ENCODE data around the gene KLHL21. TPM values are rescaled to one million over a fixed set of nuclear protein-coding genes. Genes with fewer than 3 reads are reported as not detected.

The KLHL21 gene
- 57.4 TPM in 2 replicates for total RNA-seq

GRCh38 chr1:6602669-6603237 lies at the start of gene KLHL21:
Gene KLHL21, minus strand, starts transcription at chr1:6602869. Its CDS starts 52 bp downstream, at chr1:6602817.

GRCh38 chr1:6624710-6625583 lies 22.3 kb upstream of the KLHL21 start, which contains the start of gene THAP3:
Gene THAP3, plus strand, starts transcription at chr1:6624868. Its CDS starts 351 bp downstream, at chr1:6625219.

GRCh38 chr1:6613361-6614018 lies 10.8 kb upstream of the KLHL21 start, which contains the start of gene PHF13:
Gene PHF13, plus strand, starts transcription at chr1:6613731. Its CDS starts 336 bp downstream, at chr1:6614067.

GRCh38 chr1:6579374-6580118 lies 23.1 kb downstream of the KLHL21 start, which contains the start of gene ZBTB48:
Gene ZBTB48, plus strand, starts transcription at chr1:6579994. Its CDS starts 616 bp downstream, at chr1:6580610.

GRCh38 chr1:6554907-6555778 lies 47.5 kb downstream of the KLHL21 start, which contains the start of gene TAS1R1:
Gene TAS1R1, plus strand, starts transcription at chr1:6555307. Its CDS starts 67 bp downstream, at chr1:6555374.

GRCh38 chr1:6554031-6554906 lies 48.4 kb downstream of the KLHL21 start, which contains the start of gene NOL9:
Gene NOL9, minus strand, starts transcription at chr1:6554513. Its CDS starts 11 bp downstream, at chr1:6554502.

Other genes starting within 250 kb of the KLHL21 start
- gene ACOT7, start 209.1 kb downstream of the KLHL21 start, total RNA-seq = 7.2 and 8.6 TPM in 2 replicates
- 0.19 TPM in 1 of 2 replicates, not detected in the other for gene HES2, start 182.9 kb downstream of the KLHL21 start, total RNA-seq
- 0.12 TPM in 1 of 2 replicates, not detected in the other for gene ESPN, start 178.1 kb downstream of the KLHL21 start, total RNA-seq
- gene TNFRSF25, start 136.7 kb downstream of the KLHL21 start, total RNA-seq = 2.6 and 3.9 TPM in 2 replicates
- 3.4 and 4.2 TPM in 2 replicates for gene PLEKHG5, start 111.2 kb downstream of the KLHL21 start, total RNA-seq
- gene NOL9, start 48.4 kb downstream of the KLHL21 start, total RNA-seq = 13.6 and 14.3 TPM in 2 replicates
- gene TAS1R1, start 47.6 kb downstream of the KLHL21 start, total RNA-seq = not detected in 2 replicates
- gene ZBTB48, start 22.9 kb downstream of the KLHL21 start, total RNA-seq = 8.8 and 9.5 TPM in 2 replicates
- 13.7 and 15.2 TPM in 2 replicates for gene PHF13, start 10.9 kb upstream of the KLHL21 start, total RNA-seq
- 19.3 and 24.9 TPM in 2 replicates for gene THAP3, start 22.0 kb upstream of the KLHL21 start, total RNA-seq
- gene DNAJC11, start 98.9 kb upstream of the KLHL21 start, total RNA-seq = 25.8 and 33.3 TPM in 2 replicates
- gene CAMTA1, start 182.6 kb upstream of the KLHL21 start, total RNA-seq = 75.8 and 91.8 TPM in 2 replicates